Erythroblast (primary cell): ENCODE data around the gene ELP4.

Source experiments
- DNase-seq, 2 experiments: peaks; one replicate each; lab custom pipeline; 2025; lab: John Stamatoyannopoulos, UW
- GATA1 ChIP-seq: IDR thresholded peaks from 2 replicates; pipeline ENCODE4 v1.6.1; 2011; ENCODE audit warnings: low read depth, mild to moderate bottlenecking, control low read depth, low read length, moderate library complexity
- POLR2A ChIP-seq: IDR thresholded peaks from 2 replicates; pipeline ENCODE4 v1.6.1; 2011; ENCODE audit warnings: mild to moderate bottlenecking, low read length

ELP4 gene

GRCh38 chr11:31598454-31598853 is 88.9 kb downstream of the ELP4 start:
- no peak for TF ChIP-seq POLR2A
- TF ChIP-seq GATA1 = no peak

GRCh38 chr11:31601635-31602282 is 92.2 kb downstream of the ELP4 start:
- TF ChIP-seq GATA1 (no peak), POLR2A (no peak)
- DNase-seq = no peak

More at GRCh38 chr11:31598454-31598853, 88.9 kb downstream of the ELP4 start:
- no peak for DNase-seq

GRCh38 chr11:31606893-31607292 is 97.3 kb downstream of the ELP4 start:
- DNase-seq = no peak
- TF ChIP-seq POLR2A (no peak), GATA1 (no peak)

- TF ChIP-seq GATA1 (no peak), POLR2A (no peak)
- DNase-seq = no peak
These were observed 98.3 kb downstream of the ELP4 start for GRCh38 chr11:31607914-31608313.

- TF ChIP-seq GATA1 (no peak), POLR2A (no peak)
- no peak for DNase-seq
These were observed 99.4 kb downstream of the ELP4 start for GRCh38 chr11:31608995-31609394.

GRCh38 chr11:31610544-31610943 is 101.0 kb downstream of the ELP4 start:
- DNase-seq = no peak
- no peak for TF ChIP-seq POLR2A

GRCh38 chr11:31617246-31617645 is 107.7 kb downstream of the ELP4 start:
- no peak for TF ChIP-seq POLR2A
- no peak for TF ChIP-seq GATA1
- DNase-seq = no peak

- no peak for DNase-seq
- TF ChIP-seq POLR2A (no peak), GATA1 (no peak)
These were observed 110.4 kb downstream of the ELP4 start for GRCh38 chr11:31619980-31620379.

GRCh38 chr11:31620434-31620833 is 110.9 kb downstream of the ELP4 start:
- no peak for DNase-seq
- no peak for TF ChIP-seq GATA1
- no peak for TF ChIP-seq POLR2A

GRCh38 chr11:31625868-31626267 is 116.3 kb downstream of the ELP4 start:
- TF ChIP-seq GATA1 (no peak), POLR2A (no peak)
- DNase-seq = no peak

- DNase-seq = no peak
- TF ChIP-seq GATA1 (no peak), POLR2A (no peak)
These were observed 118.5 kb downstream of the ELP4 start for GRCh38 chr11:31628111-31628510.

GRCh38 chr11:31636983-31637382 is 127.4 kb downstream of the ELP4 start:
- TF ChIP-seq POLR2A = no peak
- TF ChIP-seq GATA1 = no peak
- DNase-seq = no peak

GRCh38 chr11:31640611-31641010 is 131.0 kb downstream of the ELP4 start:
- no peak for DNase-seq
- TF ChIP-seq POLR2A (no peak), GATA1 (no peak)

- peak; percentile 10 to 26 for DNase-seq
These were observed 132.0 kb downstream of the ELP4 start for GRCh38 chr11:31641477-31642062.

GRCh38 chr11:31643857-31644256 is 134.3 kb downstream of the ELP4 start:
- no peak for TF ChIP-seq POLR2A
- no peak for TF ChIP-seq GATA1
- DNase-seq = no peak

More at GRCh38 chr11:31641477-31642062, 132.0 kb downstream of the ELP4 start:
- TF ChIP-seq GATA1 (no peak), POLR2A (no peak)

GRCh38 chr11:31645747-31646146 is 136.2 kb downstream of the ELP4 start:
- TF ChIP-seq GATA1 = no peak
- TF ChIP-seq POLR2A = no peak
- DNase-seq = no peak
